Liver (tissue), 9 donors: ENCODE results near the gene N4BP2. TPM values are rescaled to one million over a fixed set of nuclear protein-coding genes. Genes with fewer than 3 reads are reported as not detected.

Source experiments
- DNase-seq: peaks from one replicate; pipeline ENCODE4 v3.0.0-alpha.2; 2017; ENCODE audit warnings: low spot score
- H3K27ac ChIP-seq, 2 donors: one replicate each; pipeline ENCODE4 v1.7.0; 2013; ENCODE audit warnings: inconsistent platforms in 2 of 2, low read length in 2 of 2, control low read depth in 1 of 2, low read depth in 1 of 2, mild to moderate bottlenecking in 1 of 2
- H3K27me3 ChIP-seq, 4 donors: one replicate each; pipeline versions ENCODE4 v1.6.1 to v1.7.0; 2013; ENCODE audit warnings: low read length in 3 of 4, inconsistent platforms in 1 of 4, mild to moderate bottlenecking in 1 of 4, moderate library complexity in 1 of 4; ENCODE audit not compliant: control insufficient read depth in 4 of 4, insufficient read depth in 4 of 4
- H3K36me3 ChIP-seq, 4 donors: one replicate each; pipeline versions ENCODE4 v1.6.1 to v1.7.0; 2013; ENCODE audit warnings: low read length in 3 of 4, mild to moderate bottlenecking in 3 of 4, low read depth in 1 of 4, moderate library complexity in 1 of 4; ENCODE audit not compliant: control insufficient read depth in 4 of 4, insufficient read depth in 3 of 4
- H3K4me1 ChIP-seq, 4 donors: one replicate each; pipeline versions ENCODE4 v1.6.1 to v1.7.0; 2013; ENCODE audit warnings: low read length in 3 of 4, mild to moderate bottlenecking in 3 of 4, moderate library complexity in 1 of 4; ENCODE audit not compliant: control insufficient read depth in 4 of 4, insufficient read depth in 4 of 4
- H3K4me3 ChIP-seq, 3 donors: one replicate each; pipeline versions ENCODE4 v1.6.1 to v1.7.0; 2013; ENCODE audit warnings: low read length in 3 of 3, control low read depth in 1 of 3, low read depth in 1 of 3, mild to moderate bottlenecking in 1 of 3
- H3K9ac ChIP-seq, 2 donors: one replicate each; pipeline ENCODE4 v1.7.0; 2013; ENCODE audit warnings: low read length in 2 of 2, mild to moderate bottlenecking in 2 of 2, moderate library complexity in 2 of 2, control low read depth in 1 of 2, low read depth in 1 of 2
- H3K9me3 ChIP-seq, 4 donors: one replicate each; pipeline versions ENCODE4 v1.6.1 to v1.7.0; 2013; ENCODE audit warnings: low read length in 3 of 4; ENCODE audit not compliant: control insufficient read depth in 4 of 4
- EGR1 ChIP-seq, 2 donors: IDR thresholded peaks; 2 replicates each; pipeline ENCODE4 v1.6.1; 2016 to 2018; ENCODE audit warnings: antibody characterized with exemption in 2 of 2, low read depth in 2 of 2
- FOXA1 ChIP-seq: IDR thresholded peaks from 2 replicates; pipeline ENCODE4 v1.6.1; 2016; ENCODE audit warnings: antibody characterized with exemption
- FOXA2 ChIP-seq: IDR thresholded peaks from 2 replicates; pipeline ENCODE4 v1.6.1; 2016; ENCODE audit warnings: antibody characterized with exemption
- GABPA ChIP-seq, 2 donors: IDR thresholded peaks in 1 of 2; conservative IDR thresholded peaks in 1 of 2; 2 replicates each; pipeline ENCODE4 v1.6.1; 2016; ENCODE audit warnings: antibody characterized with exemption in 2 of 2, mild to moderate bottlenecking in 1 of 2, moderate library complexity in 1 of 2
- HNF4A ChIP-seq, 2 donors: conservative IDR thresholded peaks; 2 replicates each; pipeline ENCODE4 v1.6.1; 2016; ENCODE audit warnings: antibody characterized with exemption in 2 of 2, mild to moderate bottlenecking in 2 of 2
- JUND ChIP-seq, 2 donors: IDR thresholded peaks; 2 replicates each; pipeline ENCODE4 v1.6.1; 2016; ENCODE audit warnings: antibody characterized with exemption in 2 of 2
- NR2F2 ChIP-seq: IDR thresholded peaks from 2 replicates; pipeline ENCODE4 v1.6.1; 2016; ENCODE audit warnings: antibody characterized with exemption
- RAD21 ChIP-seq, 2 donors: IDR thresholded peaks; 2 replicates each; pipeline ENCODE4 v1.6.1; 2016; ENCODE audit warnings: antibody characterized with exemption in 2 of 2, mild to moderate bottlenecking in 2 of 2
- TAF1 ChIP-seq: conservative IDR thresholded peaks from 2 replicates; pipeline ENCODE4 v1.6.1; 2016; ENCODE audit warnings: antibody characterized with exemption, mild to moderate bottlenecking
- YY1 ChIP-seq: IDR thresholded peaks from 2 replicates; pipeline ENCODE4 v1.6.1; 2016; ENCODE audit warnings: antibody characterized with exemption, mild to moderate bottlenecking
- WGBS: extraction: QIAGEN DNeasy Blood & Tissue Kit; methylation state at CpG from one replicate; pipeline ENCODE4 v1.1.7; 2013; 5-methylcytosine and 5-hydroxymethylcytosine counted together
- polyA plus RNA-seq, 2 donors: library from polyadenylated mRNA; stranded (reverse) in 1 of 2; unstranded in 1 of 2; fragments of 200-250 nt in 1 of 2; fragments of >200 nt in 1 of 2; fragmentation: Nextera tagmentation in 1 of 2; extraction: Ambion mirVana in 1 of 2; gene quantifications; one replicate each; pipeline versions ENCODE4 v1.2.1 to v1.2.3, GENCODE V29; 2013 to 2015
- total RNA-seq, 2 donors: library from RNA; depleted of rRNA; stranded (reverse); fragments of >200 nt; gene quantifications; one replicate each; pipeline ENCODE4 v1.2.3, GENCODE V29; 2014
- TF ChIP-seq, protein P1 (sequence below): IDR thresholded peaks from 2 replicates; pipeline ENCODE4 v1.6.1; 2016; ENCODE audit warnings: antibody characterized with exemption, mild to moderate bottlenecking
- TF ChIP-seq, protein P2 (sequence below): IDR thresholded peaks from 2 replicates; pipeline ENCODE4 v1.6.1; 2016; ENCODE audit warnings: antibody characterized with exemption
- TF ChIP-seq, protein P3 (sequence below): IDR thresholded peaks from 2 replicates; pipeline ENCODE4 v1.6.1; 2016; ENCODE audit warnings: antibody characterized with exemption
- TF ChIP-seq, protein P4 (sequence below): IDR thresholded peaks from 2 replicates; pipeline ENCODE4 v1.6.1; 2016; ENCODE audit warnings: antibody characterized with exemption
- donor health status: healthy.
- donor health status: healthy.
- donor health status: healthy.
- donor health status: healthy.
- donor health status: healthy.

Gene N4BP2
- total and polyA plus RNA-seq, 4 donors = 2.3 to 19.9 (median 11.0) TPM

DNA sequence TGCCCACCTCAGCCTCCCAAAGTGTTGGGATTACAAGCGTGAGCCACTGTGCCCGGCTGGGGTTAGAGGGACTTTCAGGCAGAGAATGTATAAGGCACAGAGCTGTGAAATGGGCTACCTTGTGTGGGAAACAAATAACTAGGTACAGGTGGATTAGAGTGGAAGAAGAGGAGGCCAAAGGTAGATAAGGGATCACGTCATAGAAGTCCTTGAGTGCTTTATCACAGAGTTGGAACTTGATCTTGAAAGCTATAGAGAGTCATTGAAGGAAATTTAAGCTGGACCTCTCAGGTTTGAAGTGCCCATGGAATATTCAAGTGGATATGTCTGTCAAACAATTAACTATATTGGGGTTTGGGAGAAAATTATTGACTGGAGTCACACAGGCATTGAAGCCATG, 8.4 kb downstream of the N4BP2 start:
- no peaks in the 10 kb centered on the region for H3K4me1 ChIP-seq
- no peak overlapping the region for H3K27ac ChIP-seq
- 96% methylated on average over 3 of the region's 3 CpGs for WGBS
- DNase-seq = no peak
- peaks cover 0 to 2% (median 0%) of the 10 kb centered on the region in 4 donors for H3K36me3 ChIP-seq
- no peak overlapping the region for H3K9ac ChIP-seq
- no peaks in the 10 kb centered on the region for H3K27me3 ChIP-seq
- TF ChIP-seq YY1 (no peak), HNF4A (conservative IDR thresholded peaks at IDR 0.05) (no peak), FOXA1 (no peak), FOXA2 (no peak), GABPA (IDR thresholded peaks at IDR 0.05 in 1 of 2, conservative IDR thresholded peaks at IDR 0.05 in 1 of 2) (no peak), RAD21 (IDR thresholded peaks at IDR 0.05) (no peak), TAF1 (no peak), JUND (IDR thresholded peaks at IDR 0.05) (no peak), EGR1 (IDR thresholded peaks at IDR 0.05; ENCODE audit: low read depth in 2 of 2) (no peak)
- TF ChIP-seq, protein P1, sequence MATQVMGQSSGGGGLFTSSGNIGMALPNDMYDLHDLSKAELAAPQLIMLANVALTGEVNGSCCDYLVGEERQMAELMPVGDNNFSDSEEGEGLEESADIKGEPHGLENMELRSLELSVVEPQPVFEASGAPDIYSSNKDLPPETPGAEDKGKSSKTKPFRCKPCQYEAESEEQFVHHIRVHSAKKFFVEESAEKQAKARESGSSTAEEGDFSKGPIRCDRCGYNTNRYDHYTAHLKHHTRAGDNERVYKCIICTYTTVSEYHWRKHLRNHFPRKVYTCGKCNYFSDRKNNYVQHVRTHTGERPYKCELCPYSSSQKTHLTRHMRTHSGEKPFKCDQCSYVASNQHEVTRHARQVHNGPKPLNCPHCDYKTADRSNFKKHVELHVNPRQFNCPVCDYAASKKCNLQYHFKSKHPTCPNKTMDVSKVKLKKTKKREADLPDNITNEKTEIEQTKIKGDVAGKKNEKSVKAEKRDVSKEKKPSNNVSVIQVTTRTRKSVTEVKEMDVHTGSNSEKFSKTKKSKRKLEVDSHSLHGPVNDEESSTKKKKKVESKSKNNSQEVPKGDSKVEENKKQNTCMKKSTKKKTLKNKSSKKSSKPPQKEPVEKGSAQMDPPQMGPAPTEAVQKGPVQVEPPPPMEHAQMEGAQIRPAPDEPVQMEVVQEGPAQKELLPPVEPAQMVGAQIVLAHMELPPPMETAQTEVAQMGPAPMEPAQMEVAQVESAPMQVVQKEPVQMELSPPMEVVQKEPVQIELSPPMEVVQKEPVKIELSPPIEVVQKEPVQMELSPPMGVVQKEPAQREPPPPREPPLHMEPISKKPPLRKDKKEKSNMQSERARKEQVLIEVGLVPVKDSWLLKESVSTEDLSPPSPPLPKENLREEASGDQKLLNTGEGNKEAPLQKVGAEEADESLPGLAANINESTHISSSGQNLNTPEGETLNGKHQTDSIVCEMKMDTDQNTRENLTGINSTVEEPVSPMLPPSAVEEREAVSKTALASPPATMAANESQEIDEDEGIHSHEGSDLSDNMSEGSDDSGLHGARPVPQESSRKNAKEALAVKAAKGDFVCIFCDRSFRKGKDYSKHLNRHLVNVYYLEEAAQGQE = no peak
- TF ChIP-seq, protein P2, sequence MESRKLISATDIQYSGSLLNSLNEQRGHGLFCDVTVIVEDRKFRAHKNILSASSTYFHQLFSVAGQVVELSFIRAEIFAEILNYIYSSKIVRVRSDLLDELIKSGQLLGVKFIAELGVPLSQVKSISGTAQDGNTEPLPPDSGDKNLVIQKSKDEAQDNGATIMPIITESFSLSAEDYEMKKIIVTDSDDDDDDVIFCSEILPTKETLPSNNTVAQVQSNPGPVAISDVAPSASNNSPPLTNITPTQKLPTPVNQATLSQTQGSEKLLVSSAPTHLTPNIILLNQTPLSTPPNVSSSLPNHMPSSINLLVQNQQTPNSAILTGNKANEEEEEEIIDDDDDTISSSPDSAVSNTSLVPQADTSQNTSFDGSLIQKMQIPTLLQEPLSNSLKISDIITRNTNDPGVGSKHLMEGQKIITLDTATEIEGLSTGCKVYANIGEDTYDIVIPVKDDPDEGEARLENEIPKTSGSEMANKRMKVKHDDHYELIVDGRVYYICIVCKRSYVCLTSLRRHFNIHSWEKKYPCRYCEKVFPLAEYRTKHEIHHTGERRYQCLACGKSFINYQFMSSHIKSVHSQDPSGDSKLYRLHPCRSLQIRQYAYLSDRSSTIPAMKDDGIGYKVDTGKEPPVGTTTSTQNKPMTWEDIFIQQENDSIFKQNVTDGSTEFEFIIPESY = no peak
- TF ChIP-seq, protein P3, sequence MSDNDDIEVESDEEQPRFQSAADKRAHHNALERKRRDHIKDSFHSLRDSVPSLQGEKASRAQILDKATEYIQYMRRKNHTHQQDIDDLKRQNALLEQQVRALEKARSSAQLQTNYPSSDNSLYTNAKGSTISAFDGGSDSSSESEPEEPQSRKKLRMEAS = no peak
- TF ChIP-seq, protein P4, sequence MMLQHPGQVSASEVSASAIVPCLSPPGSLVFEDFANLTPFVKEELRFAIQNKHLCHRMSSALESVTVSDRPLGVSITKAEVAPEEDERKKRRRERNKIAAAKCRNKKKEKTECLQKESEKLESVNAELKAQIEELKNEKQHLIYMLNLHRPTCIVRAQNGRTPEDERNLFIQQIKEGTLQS = no peak
- H3K4me3 ChIP-seq = no peak overlapping the region
- no peaks in the 10 kb centered on the region for H3K9me3 ChIP-seq

DNA sequence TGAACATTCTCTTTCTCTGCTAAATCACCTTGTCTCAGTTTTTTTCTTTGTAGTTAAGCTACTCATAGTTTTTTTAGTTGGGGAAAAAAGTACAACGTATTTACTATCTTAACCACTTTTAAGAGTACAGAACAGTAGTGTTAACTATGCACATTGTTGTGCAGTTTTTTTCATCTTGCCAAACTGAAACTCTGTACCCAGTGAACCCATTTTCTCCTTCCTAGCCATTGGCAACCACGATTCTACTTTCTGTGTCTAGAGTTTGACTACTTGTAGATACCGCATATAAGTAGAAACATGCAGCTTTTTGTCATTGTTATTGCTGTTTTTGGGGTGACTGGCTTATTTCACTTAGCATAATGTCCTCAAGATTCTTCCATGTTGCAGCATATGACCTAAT, 10.0 kb downstream of the N4BP2 start:
- Histone ChIP-seq H3K4me1 (no peaks in the 10 kb centered on the region), H3K36me3 (peaks cover 0 to 2% (median 0%) of the 10 kb centered on the region in 4 donors), H3K9me3 (no peaks in the 10 kb centered on the region), H3K4me3 (no peak overlapping the region), H3K27ac (no peak overlapping the region), H3K27me3 (no peaks in the 10 kb centered on the region), H3K9ac (no peak overlapping the region)
- TF ChIP-seq, protein P2 = no peak
- TF ChIP-seq, protein P4 = no peak
- TF ChIP-seq, protein P3 = no peak
- TF ChIP-seq YY1 = no peak
- TF ChIP-seq FOXA1 = no peak
- TF ChIP-seq, protein P1 = no peak
- TF ChIP-seq TAF1 = no peak
- TF ChIP-seq NR2F2 = no peak
- WGBS = 93% methylated on average over 3 of the region's 3 CpGs
- no peak for DNase-seq
